Nephron (organoid): ENCODE results near the gene CTSW.

Experiments used
- H3K27ac Mint-ChIP-seq, 3 experiments: 2 replicates each; pipeline ENCODE4 v1.8.0; 2020; ENCODE audit warnings: mixed read lengths in 3 of 3, mild to moderate bottlenecking in 2 of 3, moderate library complexity in 1 of 3
- H3K27me3 Mint-ChIP-seq: 2 replicates; pipeline ENCODE4 v1.8.0; 2021; ENCODE audit warnings: low read depth, mild to moderate bottlenecking, moderate library complexity, mixed read lengths
- H3K36me3 Mint-ChIP-seq: 2 replicates; pipeline ENCODE4 v1.8.0; 2020; ENCODE audit warnings: low read depth, mixed read lengths
- H3K4me1 Mint-ChIP-seq: 2 replicates; pipeline ENCODE4 v1.8.0; 2020; ENCODE audit warnings: mixed read lengths
- H3K4me3 Mint-ChIP-seq, 3 experiments: 2 replicates each; pipeline ENCODE4 v1.8.0; 2020; ENCODE audit warnings: mild to moderate bottlenecking in 3 of 3, mixed read lengths in 3 of 3, moderate library complexity in 2 of 3
- H3K9me3 Mint-ChIP-seq: 2 replicates; pipeline ENCODE4 v1.8.0; 2020; ENCODE audit warnings: mixed read lengths
- CTCF ChIP-seq, 3 experiments: fragments of 200-600 bp; sonication (generic); IDR thresholded peaks; one replicate each; pipeline ENCODE4 v1.5.0; 2021; ENCODE audit warnings: antibody characterized with exemption in 3 of 3; ENCODE audit not compliant: unreplicated experiment in 3 of 3

The CTSW gene

GRCh38 chr11:65861533-65862183 lies 18.0 kb upstream of the CTSW start:
- no peak for TF ChIP-seq CTCF (IDR thresholded peaks at IDR 0.05; ENCODE audit: unreplicated experiment in 3 of 3)
- Mint-ChIP-seq H3K36me3 (peaks cover 19% of the 10 kb centered on the region), H3K4me1 (peaks cover 17% of the 10 kb centered on the region), H3K9me3 (no peaks in the 10 kb centered on the region), H3K27ac (peak overlapping the region; percentile 78 to 99 (median 97)), H3K4me3 (peak overlapping the region; percentile 90 to 93 (median 92)), H3K27me3 (no peaks in the 10 kb centered on the region)

GRCh38 chr11:65862191-65862735 lies 17.4 kb upstream of the CTSW start:
- H3K9me3 Mint-ChIP-seq: no peaks in the 10 kb centered on the region
- H3K27me3 Mint-ChIP-seq: no peaks in the 10 kb centered on the region
- H3K4me3 Mint-ChIP-seq: peak overlapping the region; percentile 52 to 93 (median 79)
- no peak overlapping the region for H3K27ac Mint-ChIP-seq
- H3K36me3 Mint-ChIP-seq: peaks cover 23% of the 10 kb centered on the region
- peaks cover 15% of the 10 kb centered on the region for H3K4me1 Mint-ChIP-seq
- no peak for TF ChIP-seq CTCF (IDR thresholded peaks at IDR 0.05; ENCODE audit: unreplicated experiment in 3 of 3)

- Mint-ChIP-seq H3K36me3 (peaks cover 33% of the 10 kb centered on the region), H3K27ac (no peak overlapping the region), H3K27me3 (no peaks in the 10 kb centered on the region), H3K4me1 (peaks cover 14% of the 10 kb centered on the region), H3K9me3 (no peaks in the 10 kb centered on the region), H3K4me3 (peak overlapping the region; percentile 52 to 93 (median 79))
- no peak for TF ChIP-seq CTCF (IDR thresholded peaks at IDR 0.05; ENCODE audit: unreplicated experiment in 3 of 3)
Observed at GRCh38 chr11:65862941-65863888, 16.4 kb upstream of the CTSW start.

GRCh38 chr11:65863889-65864705 lies 15.5 kb upstream of the CTSW start:
- Mint-ChIP-seq H3K4me1 (peaks cover 10% of the 10 kb centered on the region), H3K36me3 (peaks cover 34% of the 10 kb centered on the region)
- TF ChIP-seq CTCF (IDR thresholded peaks at IDR 0.05; ENCODE audit: unreplicated experiment in 3 of 3): no peak

GRCh38 chr11:65864706-65865471 lies 14.7 kb upstream of the CTSW start:
- Mint-ChIP-seq H3K36me3 (peaks cover 34% of the 10 kb centered on the region), H3K9me3 (no peaks in the 10 kb centered on the region), H3K27ac (no peak overlapping the region), H3K4me1 (peaks cover 9% of the 10 kb centered on the region), H3K27me3 (no peaks in the 10 kb centered on the region), H3K4me3 (peak overlapping the region in 1 of 3 experiments; percentile 21)
- TF ChIP-seq CTCF (IDR thresholded peaks at IDR 0.05; ENCODE audit: unreplicated experiment in 3 of 3): no peak

More at GRCh38 chr11:65863889-65864705, 15.5 kb upstream of the CTSW start:
- Mint-ChIP-seq H3K27ac (no peak overlapping the region), H3K27me3 (no peaks in the 10 kb centered on the region), H3K9me3 (no peaks in the 10 kb centered on the region), H3K4me3 (no peak overlapping the region)
